Astrocyte of the cerebellum (primary cell): Measurements from ENCODE around the gene DAAM1.

ENCODE experiments used
- DNase-seq: peaks from one replicate; pipeline ENCODE4 v3.0.0-alpha.2; 2011; ENCODE audit warnings: low read depth
- H3K4me3 ChIP-seq: 2 replicates; pipeline ENCODE4 v1.5.1; 2011; ENCODE audit warnings: mild to moderate bottlenecking, low read depth, low read length, moderate library complexity
- CTCF ChIP-seq: IDR thresholded peaks from 2 replicates; pipeline ENCODE4 v1.5.1; 2012; ENCODE audit warnings: low read length, low read depth, moderate library complexity, mild to moderate bottlenecking; ENCODE audit errors: missing control alignments
- in situ Hi-C: cut with HindIII; loops from 2 replicates; pipeline ENCODE4 v1.10.0; 2017; ENCODE audit warnings: low sequenced_read_pairs

Gene DAAM1

DNA sequence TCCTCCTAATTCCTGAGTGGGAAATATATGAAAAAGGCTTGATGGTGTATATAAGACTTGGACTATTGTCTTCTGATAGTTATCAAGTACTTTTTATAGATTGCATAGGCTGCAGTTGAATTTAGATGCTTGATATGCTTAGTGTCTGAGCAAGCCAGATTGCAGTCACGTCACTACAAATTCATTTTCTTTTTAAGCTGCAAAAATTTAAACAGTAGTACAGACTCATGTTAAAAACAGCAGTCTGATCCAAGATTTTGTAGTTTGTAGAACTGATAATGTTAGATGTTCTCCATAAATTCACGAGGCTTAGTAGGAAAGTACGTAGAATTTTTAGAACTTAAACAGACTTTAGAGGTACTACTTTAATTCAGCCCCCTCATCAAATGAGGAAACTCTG is 150.3 kb downstream of the DAAM1 start:
- DNase-seq, result no peak
- in situ Hi-C loops, result no loop called here
- TF ChIP-seq CTCF, result no peak
- no peak overlapping the region for H3K4me3 ChIP-seq

GRCh38 chr14:59339524-59340330 is 151.3 kb downstream of the DAAM1 start:
- no peak for TF ChIP-seq CTCF
- in situ Hi-C loops, result no loop called here
- DNase-seq, result no peak
- H3K4me3 ChIP-seq, result no peak overlapping the region

DNA sequence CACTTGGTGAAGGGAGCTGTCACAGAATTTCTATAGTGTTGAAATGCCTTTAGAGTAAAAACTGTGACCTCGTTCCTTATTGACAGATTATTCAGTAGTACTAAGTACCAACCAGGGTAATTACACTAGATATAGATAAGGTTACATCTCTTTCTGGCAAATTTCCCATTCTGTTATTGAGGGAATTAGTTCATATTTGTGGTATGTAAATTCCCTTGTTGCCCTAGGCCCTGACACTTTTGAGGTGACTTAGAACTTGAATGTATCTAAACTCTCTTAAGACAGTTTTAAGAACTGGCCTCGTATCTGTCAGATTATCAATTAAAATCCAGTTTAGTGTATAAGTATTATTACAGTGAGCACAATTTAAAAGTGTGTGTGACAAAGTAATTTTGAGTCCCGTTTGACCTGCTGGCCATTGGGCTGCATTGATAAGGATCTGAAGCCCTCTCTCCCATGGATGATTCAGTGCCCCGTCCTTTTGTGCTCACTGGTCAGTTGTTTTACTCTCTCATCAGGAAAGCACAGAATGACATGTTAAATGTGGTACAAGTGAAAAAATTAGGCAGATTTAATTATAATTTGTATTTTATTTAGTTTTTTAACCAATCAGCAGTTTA is 153.5 kb downstream of the DAAM1 start:
- DNase-seq, result no peak
- no peak for TF ChIP-seq CTCF
- in situ Hi-C loops, result no loop called here
- no peak overlapping the region for H3K4me3 ChIP-seq

- no peak overlapping the region for H3K4me3 ChIP-seq
- in situ Hi-C loops, result no loop called here
- TF ChIP-seq CTCF, result no peak
- DNase-seq, result no peak
These were observed 154.3 kb downstream of the DAAM1 start for GRCh38 chr14:59342516-59343484.

- H3K4me3 ChIP-seq, result no peak overlapping the region
- no peak for TF ChIP-seq CTCF
These were observed 155.1 kb downstream of the DAAM1 start for GRCh38 chr14:59343585-59343984.

GRCh38 chr14:59344016-59344415 is 155.5 kb downstream of the DAAM1 start:
- no peak for TF ChIP-seq CTCF
- in situ Hi-C loops, result no loop called here
- H3K4me3 ChIP-seq, result no peak overlapping the region
- DNase-seq, result no peak

More at GRCh38 chr14:59343585-59343984, 155.1 kb downstream of the DAAM1 start:
- no peak for DNase-seq
- in situ Hi-C loops, result no loop called here
